HG03575 (cell line): ENCODE results near the gene PIGB.
"Not testable (repeated sequence)": the region's sequence is repeated elsewhere in the genome, so short reads cannot be mapped to it uniquely, and the experiment has no call there.

Source experiments
- ATAC-seq: cut with Tn5 transposase; IDR thresholded peaks from one replicate; pipeline ENCODE4 v1.9.1; 2021; ENCODE audit not compliant: unreplicated experiment, insufficient number of reproducible peaks, low FRiP score; ENCODE audit errors: extremely low read depth

The PIGB gene

DNA sequence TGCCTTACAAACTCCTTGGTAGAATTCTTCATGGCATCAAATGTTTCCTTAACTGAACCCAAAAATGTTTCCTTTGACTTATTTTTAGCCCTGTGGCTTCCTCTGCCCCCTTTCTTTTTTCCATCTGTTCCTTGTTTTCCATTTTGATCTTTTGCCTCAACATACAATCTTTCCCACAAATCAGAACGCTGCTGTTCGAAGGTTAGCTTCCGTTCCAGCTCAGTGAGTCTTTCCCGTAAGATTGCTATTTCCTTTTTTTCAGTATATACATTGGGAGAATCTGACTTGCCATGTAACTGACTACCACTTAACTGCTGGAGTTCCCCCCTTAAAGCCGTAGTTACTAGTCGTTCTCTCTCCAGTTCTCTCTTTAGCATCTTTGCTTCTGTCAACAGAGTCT lies 41.2 kb downstream of the PIGB start:
- ATAC-seq, result no peak

- ATAC-seq, result no peak
Measured at GRCh38 chr15:55361048-55361447, 42.0 kb downstream of the PIGB start.

GRCh38 chr15:55362641-55363040 lies 43.6 kb downstream of the PIGB start:
- no peak for ATAC-seq

DNA sequence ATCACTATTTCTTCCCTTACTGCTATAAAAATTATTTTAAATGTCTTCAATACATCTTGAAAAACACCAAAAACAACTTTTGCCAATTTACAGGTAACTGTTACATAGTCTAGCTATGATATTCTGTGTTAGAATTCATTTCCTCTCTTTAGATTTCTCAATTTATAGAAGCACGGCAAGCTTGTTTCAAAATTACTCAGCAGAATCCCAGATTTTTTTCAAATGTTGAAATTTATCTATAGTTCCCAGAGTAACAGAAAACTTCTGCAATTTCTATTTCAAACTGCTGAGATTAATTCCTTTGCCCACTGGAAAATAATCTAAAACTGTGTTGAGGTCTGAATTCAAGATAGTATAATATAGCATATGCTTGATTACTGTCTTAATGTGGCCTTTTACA lies 48.0 kb downstream of the PIGB start:
- ATAC-seq, result no peak

DNA sequence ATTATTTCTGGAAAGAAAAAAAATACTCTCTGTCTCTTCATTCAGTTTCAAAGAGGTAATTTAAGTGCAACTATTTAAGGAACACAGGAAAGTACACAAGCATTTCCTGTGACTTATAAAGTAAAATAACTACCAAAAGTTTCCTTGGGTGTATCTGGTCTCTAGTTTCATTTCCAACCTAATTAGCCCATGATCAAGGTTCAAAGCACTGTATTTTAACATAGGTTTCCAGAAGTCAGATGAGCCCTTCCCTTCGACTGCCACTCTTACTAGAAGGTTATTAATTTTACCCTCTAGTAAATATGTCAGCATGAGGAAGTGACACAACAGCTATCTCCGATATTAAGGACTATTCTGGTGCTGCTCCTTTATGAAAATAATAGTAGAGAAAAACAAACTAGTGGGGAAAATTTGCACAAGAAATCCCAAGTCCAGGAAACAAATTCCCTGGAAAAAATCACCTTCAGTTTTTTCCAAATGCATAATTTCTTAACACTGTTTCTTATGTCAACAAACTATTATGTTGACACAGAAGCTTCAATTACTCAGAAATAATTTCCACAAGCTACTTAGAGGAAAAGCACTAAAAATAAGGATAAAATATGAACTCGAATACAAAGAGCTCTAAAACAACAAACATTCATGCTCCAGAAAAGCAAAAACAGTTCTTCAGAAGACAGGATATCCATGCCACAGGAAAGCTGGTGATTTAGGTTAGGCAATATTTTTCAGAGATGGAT lies 53.8 kb downstream of the PIGB start:
- ATAC-seq, result no peak

- no peak for ATAC-seq
Measured at GRCh38 chr15:55379095-55379494, 60.1 kb downstream of the PIGB start.

DNA sequence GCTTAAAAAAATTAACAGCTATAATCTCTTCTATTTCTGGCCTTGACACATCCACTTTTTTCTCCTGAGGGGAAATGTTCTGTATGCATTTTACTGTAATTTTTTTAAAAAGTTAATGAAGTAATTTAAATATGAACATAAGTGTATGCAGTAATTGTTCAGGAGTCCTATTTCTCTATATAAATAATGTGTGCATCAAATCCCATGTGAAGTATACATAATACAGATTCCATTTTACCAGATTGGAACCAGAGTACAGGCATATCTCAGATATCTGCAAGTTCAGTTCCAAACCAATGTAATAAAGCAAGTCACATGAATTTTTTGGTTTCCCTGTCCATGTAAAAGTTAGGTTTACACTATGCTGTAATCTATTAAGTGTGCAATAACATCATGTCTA lies 62.6 kb downstream of the PIGB start:
- ATAC-seq, result no peak

DNA sequence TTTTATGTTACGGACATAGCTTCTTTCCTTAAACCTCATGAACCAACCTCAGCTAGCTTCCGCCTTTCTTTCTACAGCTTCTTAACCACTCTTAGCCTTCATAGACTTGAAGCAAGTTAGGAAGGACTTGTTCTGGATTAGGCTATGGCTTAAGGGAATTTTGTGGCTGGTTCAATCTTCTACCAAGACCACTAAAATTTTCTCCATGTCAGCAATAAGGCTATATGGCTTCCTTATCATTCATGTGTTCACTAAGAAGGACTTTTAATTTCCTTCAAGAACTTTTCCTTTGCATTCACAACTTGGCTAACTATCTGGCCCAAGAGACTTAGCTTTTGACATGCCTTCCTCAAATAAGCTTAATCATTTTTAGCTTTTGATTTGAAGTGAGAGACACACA lies 64.7 kb downstream of the PIGB start:
- no peak for ATAC-seq

GRCh38 chr15:55387027-55387426 lies 68.0 kb downstream of the PIGB start:
- no peak for ATAC-seq

DNA sequence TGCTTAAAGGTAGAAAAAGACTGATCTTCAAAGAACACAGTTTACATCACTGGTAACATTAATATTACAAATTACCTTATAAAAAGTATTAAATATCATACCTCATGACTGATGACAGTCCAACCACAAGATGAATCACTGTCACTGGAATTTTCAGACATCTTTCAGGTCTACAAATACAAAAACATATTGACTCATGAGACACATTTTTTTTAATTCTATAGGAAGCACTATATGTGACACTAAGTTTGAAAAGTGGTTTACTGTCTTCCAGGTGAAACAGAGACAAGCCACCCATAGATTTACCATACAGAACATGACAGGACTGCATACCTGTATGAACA lies 70.2 kb downstream of the PIGB start:
- no peak for ATAC-seq

DNA sequence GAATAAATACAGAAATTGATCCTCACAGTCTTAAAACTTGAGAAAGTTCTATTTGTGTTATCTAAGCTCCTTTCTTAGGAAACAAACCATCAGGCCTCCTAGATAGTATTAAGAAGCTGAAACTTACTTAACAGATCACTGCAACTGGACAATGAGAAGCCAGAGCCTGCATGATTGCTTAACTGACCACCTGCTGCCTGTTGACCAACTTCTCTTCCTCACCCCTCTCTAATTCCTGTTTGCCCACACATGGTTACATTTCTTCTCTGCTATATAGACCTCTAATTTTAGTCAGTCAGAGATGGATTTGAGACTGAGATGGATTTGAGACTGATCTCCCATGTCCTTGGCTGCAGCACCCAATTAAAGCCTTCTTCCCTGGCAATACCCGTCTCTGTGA lies 75.7 kb downstream of the PIGB start:
- ATAC-seq, result no peak

DNA sequence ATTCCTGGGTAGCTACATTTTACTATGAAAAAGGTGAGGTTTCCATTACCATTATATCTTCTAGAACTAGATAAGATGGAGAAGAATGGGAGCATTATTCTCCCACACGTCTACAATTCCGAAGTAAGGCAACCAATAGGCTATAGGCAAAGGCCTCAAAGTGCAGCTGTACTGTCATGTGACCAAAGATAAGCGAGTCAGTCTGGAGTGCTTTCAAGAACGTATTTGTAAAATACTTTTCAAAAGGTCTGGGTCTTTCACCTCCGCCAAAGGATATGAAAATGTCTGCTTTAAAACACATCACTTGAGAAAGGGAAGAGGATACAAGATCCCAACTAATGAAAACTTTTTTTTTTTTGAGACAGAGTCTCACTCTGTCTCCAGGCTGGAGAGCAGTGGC lies 79.2 kb downstream of the PIGB start:
- no peak for ATAC-seq

GRCh38 chr15:55400050-55400449 lies 81.0 kb downstream of the PIGB start:
- not testable (repeated sequence) for ATAC-seq

DNA sequence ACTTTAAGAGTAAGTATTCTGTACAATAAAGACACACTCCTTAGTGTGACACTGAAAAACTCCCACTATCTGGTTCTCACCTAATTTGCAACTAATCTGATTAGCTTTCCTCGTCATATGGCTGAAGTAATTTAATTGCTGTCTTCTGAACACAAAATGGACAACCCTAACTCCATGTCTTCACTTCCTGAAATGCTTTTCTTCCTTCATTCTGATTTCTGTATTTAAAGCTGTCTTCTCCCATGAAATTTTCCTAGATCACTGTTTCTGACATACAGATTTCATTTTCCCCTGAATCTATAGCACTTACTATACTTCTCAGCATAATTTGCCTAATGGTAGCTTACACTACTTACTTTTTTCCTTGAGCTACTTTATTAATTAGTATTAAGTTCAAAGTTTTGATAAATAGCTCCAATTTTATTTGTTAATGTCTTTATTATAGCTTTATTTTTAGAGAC lies 82.8 kb downstream of the PIGB start:
- ATAC-seq, result no peak

- no peak for ATAC-seq
Measured at GRCh38 chr15:55402707-55403106, 83.7 kb downstream of the PIGB start.

DNA sequence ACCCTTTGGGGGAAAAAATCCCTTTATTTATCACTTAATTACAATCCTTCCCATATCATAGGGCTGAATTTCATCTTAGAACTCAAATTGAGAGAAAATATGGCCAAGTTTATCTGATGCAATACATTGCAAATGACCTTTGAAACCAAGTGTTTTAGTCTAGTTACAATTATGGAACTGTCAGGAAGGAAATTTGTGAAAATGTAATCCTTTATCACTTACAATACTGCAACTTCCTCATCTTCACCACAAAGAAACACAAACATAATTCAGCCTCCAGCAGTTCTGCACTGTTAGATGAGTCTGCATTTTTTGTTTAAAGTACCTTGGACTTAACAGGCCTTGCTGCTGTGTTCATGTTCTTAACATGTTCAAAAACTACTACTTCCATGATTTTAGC lies 84.5 kb downstream of the PIGB start:
- ATAC-seq, result no peak
